ENCODE results near the gene ZC3H10.

ZC3H10 gene

GRCh38 chr12:56162468-56163290 is 44.6 kb downstream of the ZC3H10 start:
- Mint-ChIP-seq H3K4me3 (no peak overlapping the region), H3K27me3 (no peaks in the 10 kb centered on the region)

GRCh38 chr12:56163533-56164344 is 45.7 kb downstream of the ZC3H10 start:
- Mint-ChIP-seq H3K27me3 (no peaks in the 10 kb centered on the region), H3K4me1 (peaks cover 41% of the 10 kb centered on the region), H3K9me3 (no peaks in the 10 kb centered on the region), H3K4me3 (no peak overlapping the region), H3K27ac (no peak overlapping the region)
- ATAC-seq (no peak), DNase-seq (no peak)

More at GRCh38 chr12:56162468-56163290, 44.6 kb downstream of the ZC3H10 start:
- DNase-seq = no peak
- no peak for ATAC-seq
- H3K27ac Mint-ChIP-seq = no peak overlapping the region
- H3K9me3 Mint-ChIP-seq = no peaks in the 10 kb centered on the region
- H3K4me1 Mint-ChIP-seq = peaks cover 41% of the 10 kb centered on the region

GRCh38 chr12:56164345-56164729 is 46.3 kb downstream of the ZC3H10 start:
- Mint-ChIP-seq H3K27ac (peak overlapping the region in 1 of 2 donors; percentile 36), H3K4me3 (no peak overlapping the region), H3K9me3 (no peaks in the 10 kb centered on the region), H3K4me1 (peaks cover 36% of the 10 kb centered on the region), H3K27me3 (no peaks in the 10 kb centered on the region)
- DNase-seq (no peak), ATAC-seq (no peak)

- ATAC-seq (no peak), DNase-seq (no peak)
- Mint-ChIP-seq H3K27ac (no peak overlapping the region), H3K4me3 (no peak overlapping the region), H3K27me3 (no peaks in the 10 kb centered on the region), H3K4me1 (peaks cover 26% of the 10 kb centered on the region), H3K9me3 (no peaks in the 10 kb centered on the region)
These were observed 47.3 kb downstream of the ZC3H10 start for GRCh38 chr12:56165369-56165768.

- H3K27ac Mint-ChIP-seq = peak overlapping the region in 1 of 2 donors; percentile 75
These were observed 51.2 kb downstream of the ZC3H10 start for GRCh38 chr12:56169229-56169759.

GRCh38 chr12:56172839-56173238 is 54.8 kb downstream of the ZC3H10 start:
- H3K27me3 Mint-ChIP-seq = no peaks in the 10 kb centered on the region
- no peak overlapping the region for H3K27ac Mint-ChIP-seq
- no peak overlapping the region for H3K4me3 Mint-ChIP-seq
- H3K4me1 Mint-ChIP-seq = no peaks in the 10 kb centered on the region
- H3K9me3 Mint-ChIP-seq = no peaks in the 10 kb centered on the region
- ATAC-seq (no peak), DNase-seq (no peak)

More at GRCh38 chr12:56169229-56169759, 51.2 kb downstream of the ZC3H10 start:
- no peak for ATAC-seq
- Mint-ChIP-seq H3K4me1 (no peaks in the 10 kb centered on the region), H3K9me3 (no peaks in the 10 kb centered on the region), H3K4me3 (no peak overlapping the region), H3K27me3 (no peaks in the 10 kb centered on the region)
- DNase-seq = no peak

Data from stimulated activated naive CD8-positive, alpha-beta T cell treated with anti-CD3 and anti-CD28 coated beads, Interleukin-15, amount 100 ng/mL, for 72 hours (primary cell).